Stimulated activated naive CD8-positive, alpha-beta T cell treated with anti-CD3 and anti-CD28 coated beads, Interleukin-15, amount 100 ng/mL, for 72 hours (primary cell): Measurements from ENCODE around the gene MCM10.
"Not testable (repeated sequence)": the region's sequence is repeated elsewhere in the genome, so short reads cannot be mapped to it uniquely, and the experiment has no call there.

Experiments used
- ATAC-seq: fragments of 150-1000 bp; cut with Tn5 transposase; 2 replicates; pipeline ENCODE4 v1.10.0; 2021; ENCODE audit warnings: mild to moderate bottlenecking, moderate library complexity
- DNase-seq, 2 donors: peaks; one replicate each; pipeline ENCODE4 v3.0.0; 2021 to 2022
- H3K27ac Mint-ChIP-seq, 2 donors: one replicate each; pipeline ENCODE4 v1.8.0; 2022; ENCODE audit warnings: mild to moderate bottlenecking in 2 of 2, mixed read lengths in 2 of 2, moderate library complexity in 2 of 2
- H3K27me3 Mint-ChIP-seq: one replicate; pipeline ENCODE4 v1.8.0; 2022; ENCODE audit warnings: mixed read lengths
- H3K4me1 Mint-ChIP-seq: one replicate; pipeline ENCODE4 v1.8.0; 2022; ENCODE audit warnings: mild to moderate bottlenecking, mixed read lengths
- H3K4me3 Mint-ChIP-seq, 2 donors: one replicate each; pipeline ENCODE4 v1.8.0; 2022; ENCODE audit warnings: mild to moderate bottlenecking in 2 of 2, mixed read lengths in 2 of 2, moderate library complexity in 1 of 2
- H3K9me3 Mint-ChIP-seq, 2 donors: one replicate each; pipeline ENCODE4 v1.8.0; 2022; ENCODE audit warnings: mixed read lengths in 2 of 2

The MCM10 gene

GRCh38 chr10:13224210-13224995, 63.0 kb downstream of the MCM10 start:
- no peaks in the 10 kb centered on the region for H3K9me3 Mint-ChIP-seq
- no peak overlapping the region for H3K4me3 Mint-ChIP-seq
- H3K27ac Mint-ChIP-seq = no peak overlapping the region
- H3K27me3 Mint-ChIP-seq = no peaks in the 10 kb centered on the region
- DNase-seq = no peak
- H3K4me1 Mint-ChIP-seq = no peaks in the 10 kb centered on the region
- no peak for ATAC-seq

- Mint-ChIP-seq H3K27me3 (no peaks in the 10 kb centered on the region), H3K4me1 (no peaks in the 10 kb centered on the region), H3K9me3 (no peaks in the 10 kb centered on the region), H3K4me3 (no peak overlapping the region), H3K27ac (no peak overlapping the region)
- DNase-seq (no peak), ATAC-seq (no peak)
These were observed 64.2 kb downstream of the MCM10 start for GRCh38 chr10:13225601-13226000.

- no peaks in the 10 kb centered on the region for H3K4me1 Mint-ChIP-seq
- no peak overlapping the region for H3K4me3 Mint-ChIP-seq
- H3K27ac Mint-ChIP-seq = peak overlapping the region in 1 of 2 donors; percentile 74
- no peak for ATAC-seq
- no peaks in the 10 kb centered on the region for H3K9me3 Mint-ChIP-seq
- H3K27me3 Mint-ChIP-seq = no peaks in the 10 kb centered on the region
- DNase-seq = no peak
These were observed 65.7 kb downstream of the MCM10 start for GRCh38 chr10:13227031-13227430.

- H3K4me3 Mint-ChIP-seq = no peak overlapping the region
- DNase-seq (no peak), ATAC-seq (no peak)
- no peak overlapping the region for H3K27ac Mint-ChIP-seq
- H3K9me3 Mint-ChIP-seq = no peaks in the 10 kb centered on the region
- no peaks in the 10 kb centered on the region for H3K4me1 Mint-ChIP-seq
- peaks cover 9% of the 10 kb centered on the region for H3K27me3 Mint-ChIP-seq
These were observed 69.8 kb downstream of the MCM10 start for GRCh38 chr10:13231190-13231589.

GRCh38 chr10:13231808-13232207, 70.5 kb downstream of the MCM10 start:
- H3K9me3 Mint-ChIP-seq = no peaks in the 10 kb centered on the region
- ATAC-seq = no peak
- no peak for DNase-seq

GRCh38 chr10:13233358-13233757, 72.0 kb downstream of the MCM10 start:
- ATAC-seq (no peak), DNase-seq (no peak)
- Mint-ChIP-seq H3K4me1 (no peaks in the 10 kb centered on the region), H3K27ac (no peak overlapping the region), H3K27me3 (peaks cover 9% of the 10 kb centered on the region), H3K4me3 (no peak overlapping the region), H3K9me3 (no peaks in the 10 kb centered on the region)

More at GRCh38 chr10:13231808-13232207, 70.5 kb downstream of the MCM10 start:
- no peaks in the 10 kb centered on the region for H3K4me1 Mint-ChIP-seq
- H3K27ac Mint-ChIP-seq = no peak overlapping the region
- H3K4me3 Mint-ChIP-seq = no peak overlapping the region
- peaks cover 9% of the 10 kb centered on the region for H3K27me3 Mint-ChIP-seq

GRCh38 chr10:13234172-13234571, 72.8 kb downstream of the MCM10 start, which contains the start of gene UCMA:
TSS of gene UCMA (minus strand) at chr10:13234374. CDS start at chr10:13234258, 116 bp downstream.
- no peak within 1 kb of the TSS for H3K27ac Mint-ChIP-seq
- DNase-seq = no peak
- no peaks in the 10 kb centered on the region for H3K4me1 Mint-ChIP-seq
- no peaks in the 10 kb centered on the region for H3K9me3 Mint-ChIP-seq
- H3K4me3 Mint-ChIP-seq = no peak within 1 kb of the TSS
- no peak for ATAC-seq
- peaks cover 9% of the 10 kb centered on the region for H3K27me3 Mint-ChIP-seq

GRCh38 chr10:13234736-13235135, 73.4 kb downstream of the MCM10 start:
- not testable (repeated sequence) for ATAC-seq, H3K27me3 Mint-ChIP-seq, H3K27ac Mint-ChIP-seq, H3K4me1 Mint-ChIP-seq, H3K9me3 Mint-ChIP-seq, DNase-seq, H3K4me3 Mint-ChIP-seq

GRCh38 chr10:13236638-13237037, 75.3 kb downstream of the MCM10 start:
- no peaks in the 10 kb centered on the region for H3K9me3 Mint-ChIP-seq
- no peak overlapping the region for H3K27ac Mint-ChIP-seq
- ATAC-seq (no peak), DNase-seq (no peak)
- no peak overlapping the region for H3K4me3 Mint-ChIP-seq
- no peaks in the 10 kb centered on the region for H3K4me1 Mint-ChIP-seq
- peaks cover 9% of the 10 kb centered on the region for H3K27me3 Mint-ChIP-seq

- ATAC-seq = no peak
- Mint-ChIP-seq H3K27me3 (peaks cover 7% of the 10 kb centered on the region), H3K27ac (no peak overlapping the region), H3K4me3 (no peak overlapping the region), H3K9me3 (no peaks in the 10 kb centered on the region), H3K4me1 (no peaks in the 10 kb centered on the region)
- DNase-seq = no peak
These were observed 77.1 kb downstream of the MCM10 start for GRCh38 chr10:13238271-13239077.

GRCh38 chr10:13239923-13240322, 78.6 kb downstream of the MCM10 start:
- DNase-seq = no peak
- no peak overlapping the region for H3K4me3 Mint-ChIP-seq
- no peaks in the 10 kb centered on the region for H3K27me3 Mint-ChIP-seq
- H3K4me1 Mint-ChIP-seq = no peaks in the 10 kb centered on the region
- peak overlapping the region in 1 of 2 donors; percentile 63 for H3K27ac Mint-ChIP-seq
- H3K9me3 Mint-ChIP-seq = no peaks in the 10 kb centered on the region
- ATAC-seq = no peak

- ATAC-seq = no peak
- H3K27ac Mint-ChIP-seq = no peak overlapping the region
- no peaks in the 10 kb centered on the region for H3K9me3 Mint-ChIP-seq
- DNase-seq = no peak
- no peaks in the 10 kb centered on the region for H3K27me3 Mint-ChIP-seq
- no peaks in the 10 kb centered on the region for H3K4me1 Mint-ChIP-seq
- H3K4me3 Mint-ChIP-seq = no peak overlapping the region
These were observed 80.3 kb downstream of the MCM10 start for GRCh38 chr10:13241613-13242012.

- not testable (repeated sequence) for ATAC-seq, H3K4me1 Mint-ChIP-seq, H3K4me3 Mint-ChIP-seq, H3K9me3 Mint-ChIP-seq, DNase-seq, H3K27me3 Mint-ChIP-seq, H3K27ac Mint-ChIP-seq
These were observed 80.9 kb downstream of the MCM10 start for GRCh38 chr10:13242260-13242659.

- Mint-ChIP-seq H3K27ac (no peak overlapping the region), H3K27me3 (no peaks in the 10 kb centered on the region), H3K4me1 (no peaks in the 10 kb centered on the region), H3K9me3 (no peaks in the 10 kb centered on the region), H3K4me3 (no peak overlapping the region)
- ATAC-seq = no peak
- no peak for DNase-seq
These were observed 85.9 kb downstream of the MCM10 start for GRCh38 chr10:13247246-13247645.

GRCh38 chr10:13247784-13248183, 86.4 kb downstream of the MCM10 start:
- no peak overlapping the region for H3K4me3 Mint-ChIP-seq
- no peaks in the 10 kb centered on the region for H3K9me3 Mint-ChIP-seq
- no peak overlapping the region for H3K27ac Mint-ChIP-seq
- DNase-seq (no peak), ATAC-seq (no peak)
- H3K4me1 Mint-ChIP-seq = no peaks in the 10 kb centered on the region
- no peaks in the 10 kb centered on the region for H3K27me3 Mint-ChIP-seq

- no peaks in the 10 kb centered on the region for H3K9me3 Mint-ChIP-seq
- ATAC-seq (no peak), DNase-seq (no peak)
- no peaks in the 10 kb centered on the region for H3K4me1 Mint-ChIP-seq
- H3K4me3 Mint-ChIP-seq = no peak overlapping the region
- H3K27ac Mint-ChIP-seq = no peak overlapping the region
- H3K27me3 Mint-ChIP-seq = no peaks in the 10 kb centered on the region
These were observed 92.4 kb downstream of the MCM10 start for GRCh38 chr10:13253726-13254125.
